Ishikawa (cell line): ENCODE results near the gene FBXO21.

Source experiments
- CEBPB ChIP-seq: IDR thresholded peaks from 2 replicates; pipeline ENCODE4 v1.6.1; 2012
- CREB1 ChIP-seq: IDR thresholded peaks from 2 replicates; pipeline ENCODE4 v1.6.1; 2012; ENCODE audit warnings: low read depth
- EGR1 ChIP-seq: IDR thresholded peaks from 2 replicates; pipeline ENCODE4 v1.6.1; 2012
- EP300 ChIP-seq: IDR thresholded peaks from 2 replicates; pipeline ENCODE4 v1.6.1; 2012; ENCODE audit warnings: borderline replicate concordance
- FOXM1 ChIP-seq: IDR thresholded peaks from 2 replicates; pipeline ENCODE4 v1.6.1; 2012; ENCODE audit warnings: low read depth, borderline replicate concordance
- MAX ChIP-seq: IDR thresholded peaks from 2 replicates; pipeline ENCODE4 v1.6.1; 2012
- NFIC ChIP-seq: IDR thresholded peaks from 2 replicates; pipeline ENCODE4 v1.6.1; 2012
- RAD21 ChIP-seq: IDR thresholded peaks from 2 replicates; pipeline ENCODE4 v1.6.1; 2012; ENCODE audit warnings: low read depth
- REST ChIP-seq: IDR thresholded peaks from 2 replicates; pipeline ENCODE4 v1.6.1; 2012; ENCODE audit warnings: low read depth, mild to moderate bottlenecking
- TAF1 ChIP-seq: IDR thresholded peaks from 2 replicates; pipeline ENCODE4 v1.6.1; 2012; ENCODE audit warnings: low read depth, mild to moderate bottlenecking
- TCF12 ChIP-seq: IDR thresholded peaks from 2 replicates; pipeline ENCODE4 v1.6.1; 2012; ENCODE audit warnings: low read depth
- TEAD4 ChIP-seq: IDR thresholded peaks from 2 replicates; pipeline ENCODE4 v1.6.1; 2012
- YY1 ChIP-seq: IDR thresholded peaks from 2 replicates; pipeline ENCODE4 v1.6.1; 2012; ENCODE audit warnings: low read depth
- ZBTB7A ChIP-seq: IDR thresholded peaks from 2 replicates; pipeline ENCODE4 v1.6.1; 2012; ENCODE audit warnings: low read depth
- TF ChIP-seq, protein P1 (sequence below): IDR thresholded peaks from 2 replicates; pipeline ENCODE4 v1.6.1; 2012

FBXO21 gene

DNA sequence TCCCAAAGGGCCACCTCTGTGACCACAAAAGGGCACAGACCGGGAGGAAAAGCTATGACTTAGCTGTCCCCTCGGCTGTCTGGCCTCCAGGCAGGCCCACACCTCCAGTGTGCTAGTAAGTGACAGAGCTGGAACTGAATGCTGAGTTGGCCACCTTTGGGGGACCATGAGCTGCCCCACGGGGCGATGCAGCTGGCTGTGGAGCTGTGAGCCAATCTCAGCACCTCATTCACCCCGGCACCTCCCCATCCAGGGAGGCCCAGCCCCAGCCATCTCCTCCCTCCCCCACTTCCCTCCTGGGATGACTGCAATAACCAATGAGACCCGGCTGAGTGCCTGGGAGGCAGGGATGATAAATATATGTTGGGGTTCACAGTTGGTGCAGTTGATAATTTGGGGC is 78.9 kb downstream of the FBXO21 start:
- TF ChIP-seq FOXM1 = no peak
- TF ChIP-seq CREB1 = no peak
- TF ChIP-seq EP300 = no peak
- no peak for TF ChIP-seq TCF12
- TF ChIP-seq TEAD4 = no peak
- TF ChIP-seq ZBTB7A = no peak
- TF ChIP-seq MAX = no peak
- TF ChIP-seq EGR1 = no peak

GRCh38 chr12:117109943-117110635 is 80.2 kb downstream of the FBXO21 start:
- TF ChIP-seq MAX = no peak
- no peak for TF ChIP-seq EGR1
- no peak for TF ChIP-seq YY1
- no peak for TF ChIP-seq EP300
- TF ChIP-seq CREB1 = no peak
- no peak for TF ChIP-seq REST

GRCh38 chr12:117105902-117106301 is 84.4 kb downstream of the FBXO21 start:
- TF ChIP-seq REST (no peak), TCF12 (no peak)

DNA sequence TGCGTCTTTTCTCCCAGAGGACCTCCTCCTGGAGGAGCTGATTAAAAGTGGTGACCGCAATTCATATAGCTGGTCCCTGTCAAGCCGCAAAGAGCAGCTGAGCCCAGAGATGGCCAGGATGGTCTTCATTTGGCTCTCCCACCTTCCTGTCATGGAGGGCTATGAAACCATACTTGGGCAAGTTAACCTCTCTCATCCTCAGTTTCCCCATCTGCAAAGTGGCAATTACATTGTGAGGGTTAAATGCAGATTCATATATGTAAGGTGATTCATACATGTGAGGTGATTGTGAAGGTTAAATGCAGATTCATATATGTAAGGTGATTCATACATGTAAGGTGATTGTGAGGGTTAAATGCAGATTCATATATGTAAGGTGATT is 87.5 kb downstream of the FBXO21 start:
- TF ChIP-seq TAF1 (no peak), RAD21 (no peak), TCF12 (no peak), MAX (no peak), ZBTB7A (no peak), YY1 (no peak), REST (no peak), CREB1 (no peak), FOXM1 (no peak), CEBPB (no peak), NFIC (no peak), TEAD4 (no peak), EP300 (no peak), EGR1 (no peak)
- TF ChIP-seq, protein P1, sequence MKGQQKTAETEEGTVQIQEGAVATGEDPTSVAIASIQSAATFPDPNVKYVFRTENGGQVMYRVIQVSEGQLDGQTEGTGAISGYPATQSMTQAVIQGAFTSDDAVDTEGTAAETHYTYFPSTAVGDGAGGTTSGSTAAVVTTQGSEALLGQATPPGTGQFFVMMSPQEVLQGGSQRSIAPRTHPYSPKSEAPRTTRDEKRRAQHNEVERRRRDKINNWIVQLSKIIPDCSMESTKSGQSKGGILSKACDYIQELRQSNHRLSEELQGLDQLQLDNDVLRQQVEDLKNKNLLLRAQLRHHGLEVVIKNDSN = no peak

DNA sequence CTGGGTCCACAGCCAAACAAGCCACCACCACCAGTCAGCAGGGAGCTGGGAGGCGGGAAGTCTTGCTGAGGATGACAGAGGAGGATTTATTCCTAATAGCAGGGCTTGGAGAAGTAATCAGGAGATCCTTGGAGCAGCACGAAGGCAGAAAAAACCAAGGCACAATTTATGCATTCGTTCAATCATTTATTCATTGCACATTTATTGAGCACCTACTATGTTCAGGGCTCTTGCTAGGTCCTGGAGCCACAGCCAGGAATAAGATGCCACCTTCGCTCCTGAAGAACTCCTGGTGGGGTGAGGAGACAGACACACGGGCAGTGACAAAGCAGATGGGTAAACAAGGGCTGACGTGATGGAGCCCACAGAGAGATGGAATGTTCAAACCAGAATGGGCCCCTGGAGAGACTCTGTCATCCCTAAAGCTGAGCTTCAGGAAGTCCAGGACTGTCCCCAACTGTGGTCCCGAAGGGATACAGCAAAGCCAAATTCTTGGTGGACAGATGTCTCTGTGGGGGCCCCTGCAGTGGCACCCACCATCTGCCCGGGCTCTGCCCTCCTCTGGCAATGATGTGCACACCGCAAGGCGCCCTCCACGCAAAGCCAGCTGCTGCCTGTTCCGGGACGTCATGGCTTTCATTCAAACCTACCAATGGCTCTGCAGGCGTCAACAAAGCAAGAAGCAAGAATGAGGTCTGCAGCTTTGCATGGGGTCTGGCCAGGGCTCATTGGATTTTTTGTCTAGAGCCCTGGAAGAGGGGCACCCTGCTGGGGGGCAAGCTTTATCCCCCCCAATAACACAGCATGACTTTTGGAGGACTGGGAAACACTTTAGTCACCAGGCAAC is 88.1 kb downstream of the FBXO21 start:
- no peak for TF ChIP-seq RAD21
- no peak for TF ChIP-seq TEAD4
- no peak for TF ChIP-seq FOXM1
- TF ChIP-seq CREB1 = no peak
- TF ChIP-seq TAF1 = no peak
- TF ChIP-seq MAX = no peak
- TF ChIP-seq, protein P1 = no peak
- TF ChIP-seq YY1 = no peak
